Breast epithelium (tissue), 4 donors: ENCODE measurements around the gene NATD1. TPM values are rescaled to one million over a fixed set of nuclear protein-coding genes. Genes with fewer than 3 reads are reported as not detected.

Experiments used
- DNase-seq, 2 donors: peaks; one replicate each; pipeline ENCODE4 v3.0.0-alpha.2; 2019; ENCODE audit warnings: low spot score in 2 of 2
- H3K27ac ChIP-seq, 2 donors: fragments of 200-600 bp; sonication (generic) in 1 of 2; one replicate each; pipeline ENCODE4 v1.5.1; 2016 to 2019; ENCODE audit warnings: mild to moderate bottlenecking in 1 of 2
- H3K27me3 ChIP-seq, 2 donors: fragments of 200-600 bp; sonication (generic) in 1 of 2; one replicate each; pipeline versions ENCODE4 v1.5.1 to v1.6.0; 2017 to 2019; ENCODE audit warnings: control low read depth in 1 of 2, mild to moderate bottlenecking in 1 of 2
- H3K36me3 ChIP-seq: fragments of 200-600 bp; one replicate; pipeline ENCODE4 v1.5.1; 2019
- H3K4me1 ChIP-seq, 2 donors: fragments of 200-600 bp; sonication (generic); one replicate each; pipeline ENCODE4 v1.5.1; 2016 to 2019; ENCODE audit warnings: control low read depth in 1 of 2
- H3K4me3 ChIP-seq, 3 donors: fragments of 200-600 bp; sonication (generic); 1 replicate in 2 of 3; 2 replicates in 1 of 3; pipeline ENCODE4 v1.5.1; 2016 to 2019; ENCODE audit warnings: mild to moderate bottlenecking in 3 of 3, moderate library complexity in 2 of 3
- H3K9me3 ChIP-seq, 2 donors: fragments of 200-600 bp; sonication (generic) in 1 of 2; one replicate each; pipeline ENCODE4 v1.5.1; 2016 to 2019; ENCODE audit warnings: control low read depth in 1 of 2
- POLR2A ChIP-seq: fragments of 450-650 bp; IDR thresholded peaks from one replicate; pipeline ENCODE4 v1.6.1; 2016; ENCODE audit warnings: antibody characterized with exemption, mild to moderate bottlenecking, moderate library complexity
- POLR2AphosphoS5 ChIP-seq, 3 donors: sonication (generic); formaldehyde crosslinking; IDR thresholded peaks; one replicate each; pipeline ENCODE4 v1.6.1; 2017; ENCODE audit warnings: antibody characterized with exemption in 3 of 3
- intact Hi-C: fragments of 100-400 bp; cut with DNase I; formaldehyde crosslinking; loops from one replicate; pipeline ENCODE4 v1.15.1; 2023; ENCODE audit warnings: low total_unique reads
- total RNA-seq, 3 donors: library from RNA; depleted of rRNA; stranded (reverse); fragments of >200 nt; gene quantifications; one replicate each; pipeline ENCODE4 v1.1.0, GENCODE V29; 2016
- TF ChIP-seq, protein P1 (sequence below), 3 donors: fragments of 450-650 bp; IDR thresholded peaks; one replicate each; pipeline ENCODE4 v1.5.1; 2016 to 2017; ENCODE audit warnings: antibody characterized with exemption in 3 of 3, mild to moderate bottlenecking in 3 of 3, moderate library complexity in 3 of 3

The NATD1 gene
- total RNA-seq, 3 donors from 2014 or later, result 8.2 to 11.8 (median 8.6) TPM

GRCh38 chr17:21280081-21280518 is 26.9 kb upstream of the NATD1 start:
- no peaks in the 10 kb centered on the region for H3K9me3 ChIP-seq
- peaks cover 5 to 9% of the 10 kb centered on the region in 2 donors for H3K4me1 ChIP-seq
- no peaks in the 10 kb centered on the region for H3K36me3 ChIP-seq
- intact Hi-C loops, result no loop called here
- no peak for TF ChIP-seq POLR2A
- peak in 2 of 3 donors; percentile 28 to 37 for TF ChIP-seq POLR2AphosphoS5 (IDR thresholded peaks at IDR 0.05)
- TF ChIP-seq, protein P1, sequence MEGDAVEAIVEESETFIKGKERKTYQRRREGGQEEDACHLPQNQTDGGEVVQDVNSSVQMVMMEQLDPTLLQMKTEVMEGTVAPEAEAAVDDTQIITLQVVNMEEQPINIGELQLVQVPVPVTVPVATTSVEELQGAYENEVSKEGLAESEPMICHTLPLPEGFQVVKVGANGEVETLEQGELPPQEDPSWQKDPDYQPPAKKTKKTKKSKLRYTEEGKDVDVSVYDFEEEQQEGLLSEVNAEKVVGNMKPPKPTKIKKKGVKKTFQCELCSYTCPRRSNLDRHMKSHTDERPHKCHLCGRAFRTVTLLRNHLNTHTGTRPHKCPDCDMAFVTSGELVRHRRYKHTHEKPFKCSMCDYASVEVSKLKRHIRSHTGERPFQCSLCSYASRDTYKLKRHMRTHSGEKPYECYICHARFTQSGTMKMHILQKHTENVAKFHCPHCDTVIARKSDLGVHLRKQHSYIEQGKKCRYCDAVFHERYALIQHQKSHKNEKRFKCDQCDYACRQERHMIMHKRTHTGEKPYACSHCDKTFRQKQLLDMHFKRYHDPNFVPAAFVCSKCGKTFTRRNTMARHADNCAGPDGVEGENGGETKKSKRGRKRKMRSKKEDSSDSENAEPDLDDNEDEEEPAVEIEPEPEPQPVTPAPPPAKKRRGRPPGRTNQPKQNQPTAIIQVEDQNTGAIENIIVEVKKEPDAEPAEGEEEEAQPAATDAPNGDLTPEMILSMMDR (IDR thresholded peaks at IDR 0.05), result peak; percentile 65 to 91 (median 91)
- no peak overlapping the region for H3K4me3 ChIP-seq
- peak; percentile 69 to 89 for DNase-seq
- H3K27ac ChIP-seq, result peak overlapping the region; percentile 2 to 81
- no peaks in the 10 kb centered on the region for H3K27me3 ChIP-seq

DNA sequence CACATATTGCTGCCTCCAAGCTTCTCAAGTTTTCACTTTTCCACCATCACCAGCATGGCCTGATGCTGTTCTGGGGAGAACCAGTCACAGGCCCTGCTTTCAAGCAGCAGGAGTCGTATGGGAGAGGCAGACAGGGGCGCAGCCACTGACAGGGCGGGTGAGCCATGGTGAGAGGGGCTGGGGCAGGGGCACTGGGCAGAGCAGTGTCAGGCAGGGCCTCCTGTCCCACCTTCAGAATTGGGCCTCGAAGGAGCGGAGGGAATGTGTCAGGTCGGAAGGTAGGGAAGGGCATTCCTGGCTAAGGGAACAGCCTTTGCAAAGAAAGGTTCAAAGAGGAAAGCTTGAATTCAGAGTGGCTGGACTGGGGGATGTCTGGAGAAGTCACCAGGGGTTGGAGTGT is 26.4 kb upstream of the NATD1 start:
- peaks cover 5 to 9% of the 10 kb centered on the region in 2 donors for H3K4me1 ChIP-seq
- DNase-seq, result no peak
- H3K27me3 ChIP-seq, result no peaks in the 10 kb centered on the region
- no peaks in the 10 kb centered on the region for H3K36me3 ChIP-seq
- no peak for TF ChIP-seq POLR2AphosphoS5 (IDR thresholded peaks at IDR 0.05)
- TF ChIP-seq, protein P1 (IDR thresholded peaks at IDR 0.05), result no peak
- no peak for TF ChIP-seq POLR2A
- H3K9me3 ChIP-seq, result no peaks in the 10 kb centered on the region
- intact Hi-C loops, result no loop called here
- peak overlapping the region; percentile 2 to 81 for H3K27ac ChIP-seq
- H3K4me3 ChIP-seq, result no peak overlapping the region

- peaks cover 5 to 9% of the 10 kb centered on the region in 2 donors for H3K4me1 ChIP-seq
- H3K36me3 ChIP-seq, result no peaks in the 10 kb centered on the region
- DNase-seq, result no peak
- intact Hi-C loops, result no loop called here
- no peak overlapping the region for H3K4me3 ChIP-seq
- H3K27ac ChIP-seq, result peak overlapping the region; percentile 45 to 81
- TF ChIP-seq POLR2AphosphoS5 (IDR thresholded peaks at IDR 0.05) (no peak), POLR2A (no peak)
- TF ChIP-seq, protein P1 (IDR thresholded peaks at IDR 0.05), result no peak
- H3K9me3 ChIP-seq, result no peaks in the 10 kb centered on the region
- no peaks in the 10 kb centered on the region for H3K27me3 ChIP-seq
Measured at GRCh38 chr17:21279198-21279535, 26.0 kb upstream of the NATD1 start.

GRCh38 chr17:21278450-21279197 is 25.4 kb upstream of the NATD1 start:
- intact Hi-C loops, result no loop called here

GRCh38 chr17:21277332-21277731 is 24.1 kb upstream of the NATD1 start:
- intact Hi-C loops, result no loop called here

More at GRCh38 chr17:21278450-21279197, 25.4 kb upstream of the NATD1 start:
- DNase-seq, result peak in 1 of 2 donors; percentile 60
- Histone ChIP-seq H3K27me3 (no peaks in the 10 kb centered on the region), H3K4me3 (no peak overlapping the region), H3K9me3 (no peaks in the 10 kb centered on the region), H3K4me1 (peaks cover 5 to 9% of the 10 kb centered on the region in 2 donors), H3K36me3 (no peaks in the 10 kb centered on the region), H3K27ac (peak overlapping the region; percentile 45 to 81)
- TF ChIP-seq POLR2A (no peak), POLR2AphosphoS5 (IDR thresholded peaks at IDR 0.05) (peak in 1 of 3 donors; percentile 22)

More at GRCh38 chr17:21277332-21277731, 24.1 kb upstream of the NATD1 start:
- no peaks in the 10 kb centered on the region for H3K9me3 ChIP-seq
- no peak for TF ChIP-seq POLR2AphosphoS5 (IDR thresholded peaks at IDR 0.05)
- TF ChIP-seq, protein P1 (IDR thresholded peaks at IDR 0.05), result no peak
- TF ChIP-seq POLR2A, result no peak
- H3K27me3 ChIP-seq, result no peaks in the 10 kb centered on the region
- no peak for DNase-seq
- no peak overlapping the region for H3K27ac ChIP-seq
- H3K36me3 ChIP-seq, result no peaks in the 10 kb centered on the region
- peaks cover 5 to 9% of the 10 kb centered on the region in 2 donors for H3K4me1 ChIP-seq
- no peak overlapping the region for H3K4me3 ChIP-seq
